ENCODE measurements around the gene SUPT3H. TPM values are rescaled to one million over a fixed set of nuclear protein-coding genes. Genes with fewer than 3 reads are reported as not detected.
A peak's percentile ranks its signal among the peaks of the same experiment; 100 is the strongest.

SUPT3H gene
- total RNA-seq, 1 donor from 2014 or later = 13.3 TPM

- DNase-seq (ENCODE audit: low spot score) = no peak
- no peaks in the 10 kb centered on the region for H3K9me3 Mint-ChIP-seq (ENCODE audit: low read depth)
- no peak overlapping the region for H3K4me3 Mint-ChIP-seq (ENCODE audit: unreplicated experiment)
- H3K4me1 Mint-ChIP-seq (ENCODE audit: low read depth) = peaks cover 20% of the 10 kb centered on the region
- no peak for TF ChIP-seq CTCF (IDR thresholded peaks at IDR 0.05)
- no peaks in the 10 kb centered on the region for H3K27me3 Mint-ChIP-seq (ENCODE audit: low read depth)
- H3K27ac Mint-ChIP-seq (ENCODE audit: unreplicated experiment) = no peak overlapping the region
- H3K36me3 Mint-ChIP-seq (ENCODE audit: low read depth) = no peaks in the 10 kb centered on the region
These were observed 34.2 kb upstream of the SUPT3H start for GRCh38 chr6:45411959-45412358.

- no peak overlapping the region for H3K4me3 Mint-ChIP-seq (ENCODE audit: unreplicated experiment)
- H3K4me1 Mint-ChIP-seq (ENCODE audit: low read depth) = no peaks in the 10 kb centered on the region
- TF ChIP-seq CTCF (IDR thresholded peaks at IDR 0.05) = no peak
- H3K36me3 Mint-ChIP-seq (ENCODE audit: low read depth) = no peaks in the 10 kb centered on the region
- no peak for DNase-seq (ENCODE audit: low spot score)
- no peaks in the 10 kb centered on the region for H3K27me3 Mint-ChIP-seq (ENCODE audit: low read depth)
- H3K27ac Mint-ChIP-seq (ENCODE audit: unreplicated experiment) = no peak overlapping the region
- no peaks in the 10 kb centered on the region for H3K9me3 Mint-ChIP-seq (ENCODE audit: low read depth)
These were observed 22.3 kb upstream of the SUPT3H start for GRCh38 chr6:45400021-45400420.

- Mint-ChIP-seq H3K27me3 (ENCODE audit: low read depth) (no peaks in the 10 kb centered on the region), H3K4me3 (ENCODE audit: unreplicated experiment) (no peak overlapping the region), H3K36me3 (ENCODE audit: low read depth) (no peaks in the 10 kb centered on the region), H3K27ac (ENCODE audit: unreplicated experiment) (no peak overlapping the region), H3K4me1 (ENCODE audit: low read depth) (peaks cover 5% of the 10 kb centered on the region), H3K9me3 (ENCODE audit: low read depth) (no peaks in the 10 kb centered on the region)
- no peak for DNase-seq (ENCODE audit: low spot score)
- TF ChIP-seq CTCF (IDR thresholded peaks at IDR 0.05) = no peak
These were observed 20.5 kb upstream of the SUPT3H start for GRCh38 chr6:45398075-45398813.

- Mint-ChIP-seq H3K4me3 (ENCODE audit: unreplicated experiment) (no peak overlapping the region), H3K27me3 (ENCODE audit: low read depth) (no peaks in the 10 kb centered on the region), H3K36me3 (ENCODE audit: low read depth) (peaks cover 3% of the 10 kb centered on the region), H3K27ac (ENCODE audit: unreplicated experiment) (peak overlapping the region; percentile 61), H3K9me3 (ENCODE audit: low read depth) (peaks cover 7% of the 10 kb centered on the region), H3K4me1 (ENCODE audit: low read depth) (peaks cover 5% of the 10 kb centered on the region)
- no peak for DNase-seq (ENCODE audit: low spot score)
- TF ChIP-seq CTCF (IDR thresholded peaks at IDR 0.05) = no peak
These were observed 16.9 kb upstream of the SUPT3H start for GRCh38 chr6:45394586-45395095.

GRCh38 chr6:45388328-45388727 lies 10.6 kb upstream of the SUPT3H start:
- H3K36me3 Mint-ChIP-seq (ENCODE audit: low read depth) = peaks cover 3% of the 10 kb centered on the region
- no peak for TF ChIP-seq CTCF (IDR thresholded peaks at IDR 0.05)
- H3K9me3 Mint-ChIP-seq (ENCODE audit: low read depth) = peaks cover 7% of the 10 kb centered on the region
- H3K27ac Mint-ChIP-seq (ENCODE audit: unreplicated experiment) = no peak overlapping the region
- no peaks in the 10 kb centered on the region for H3K27me3 Mint-ChIP-seq (ENCODE audit: low read depth)
- H3K4me3 Mint-ChIP-seq (ENCODE audit: unreplicated experiment) = no peak overlapping the region
- H3K4me1 Mint-ChIP-seq (ENCODE audit: low read depth) = peaks cover 10% of the 10 kb centered on the region
- no peak for DNase-seq (ENCODE audit: low spot score)

All from chondrocyte (in vitro differentiated cells).